CD4-positive, alpha-beta memory T cell (primary cell): ENCODE data around the gene FUT8. TPM values are rescaled to one million over a fixed set of nuclear protein-coding genes. Genes with fewer than 3 reads are reported as not detected.
"Not testable (repeated sequence)": the region's sequence is repeated elsewhere in the genome, so short reads cannot be mapped to it uniquely, and the experiment has no call there.

ENCODE experiments used
- CTCF ChIA-PET: fragments of 350-600 bp; sonication (Branson Sonifier 250); formaldehyde crosslinking; loops from one replicate; lab custom pipeline; 2021; ENCODE audit warnings: inconsistent platforms; ENCODE audit not compliant: partially characterized antibody; lab: Charles Lee
- POLR2A ChIA-PET: fragments of 350-600 bp; sonication (Branson Sonifier 250); formaldehyde crosslinking; loops from one replicate; lab custom pipeline; 2021; ENCODE audit not compliant: partially characterized antibody; lab: Charles Lee
- DNase-seq, 5 donors: peaks; one replicate each; pipeline versions ENCODE4 v3.0.0 to v3.0.0-alpha.2; 2020 to 2022; ENCODE audit warnings: mixed read lengths in 1 of 5
- H3K27ac ChIP-seq: one replicate; pipeline ENCODE4 v1.7.0; 2013; ENCODE audit warnings: low read depth, low read length
- H3K27me3 ChIP-seq: 2 replicates; pipeline ENCODE4 v1.7.0; 2013; ENCODE audit warnings: mild to moderate bottlenecking, low read length, moderate library complexity; ENCODE audit not compliant: insufficient read depth
- H3K36me3 ChIP-seq: 2 replicates; pipeline ENCODE4 v1.7.0; 2013; ENCODE audit warnings: mild to moderate bottlenecking, low read length, moderate library complexity; ENCODE audit not compliant: insufficient read depth
- H3K4me1 ChIP-seq: 2 replicates; pipeline ENCODE4 v1.7.0; 2013; ENCODE audit warnings: mild to moderate bottlenecking, low read length, moderate library complexity; ENCODE audit not compliant: insufficient read depth
- H3K4me3 ChIP-seq, 2 donors: one replicate each; pipeline ENCODE4 v1.7.0; 2013; ENCODE audit warnings: low read length in 2 of 2, mild to moderate bottlenecking in 1 of 2
- H3K9me3 ChIP-seq, 2 donors: one replicate each; pipeline ENCODE4 v1.7.0; 2013; ENCODE audit warnings: low read length in 2 of 2, control low read depth in 1 of 2; ENCODE audit not compliant: control insufficient read depth in 1 of 2
- H3K27ac Mint-ChIP-seq, 7 donors: one replicate each; pipeline ENCODE4 v1.8.0; 2020 to 2021; ENCODE audit warnings: mixed read lengths in 7 of 7, mild to moderate bottlenecking in 6 of 7, inconsistent platforms in 3 of 7, moderate library complexity in 3 of 7
- H3K27me3 Mint-ChIP-seq, 2 donors: one replicate each; pipeline ENCODE4 v1.8.0; 2020 to 2021; ENCODE audit warnings: mixed read lengths in 2 of 2
- H3K36me3 Mint-ChIP-seq, 2 donors: one replicate each; pipeline ENCODE4 v1.8.0; 2020 to 2021; ENCODE audit warnings: mixed read lengths in 2 of 2, inconsistent platforms in 1 of 2, mild to moderate bottlenecking in 1 of 2
- H3K4me1 Mint-ChIP-seq, 4 donors: one replicate each; pipeline ENCODE4 v1.8.0; 2020 to 2021; ENCODE audit warnings: mixed read lengths in 4 of 4, mild to moderate bottlenecking in 1 of 4
- H3K4me3 Mint-ChIP-seq, 8 donors: one replicate each; pipeline ENCODE4 v1.8.0; 2020 to 2021; ENCODE audit warnings: mixed read lengths in 8 of 8, mild to moderate bottlenecking in 7 of 8, moderate library complexity in 6 of 8, inconsistent platforms in 3 of 8
- H3K9me3 Mint-ChIP-seq, 8 donors: one replicate each; pipeline ENCODE4 v1.8.0; 2020 to 2021; ENCODE audit warnings: mixed read lengths in 8 of 8, mild to moderate bottlenecking in 5 of 8, inconsistent platforms in 3 of 8, moderate library complexity in 1 of 8
- intact Hi-C: fragments of 100-400 bp; cut with micrococcal nuclease; formaldehyde crosslinking; loops from one replicate; pipeline ENCODE4 v1.15.1; 2023
- polyA plus RNA-seq, 2 donors: library from polyadenylated mRNA; unstranded; fragments of 300-500 nt; fragmentation: Illumina TruSeq; gene quantifications; one replicate each; pipeline ENCODE4 v1.2.3, GENCODE V29; 2021
- total RNA-seq, 2 experiments: library from RNA; stranded (reverse); gene quantifications; one replicate each; pipeline ENCODE4 v1.2.3, GENCODE V29; 2021

The FUT8 gene
- total and polyA plus RNA-seq, 4 experiments from 2014 or later: 10.6 to 51.0 (median 32.2) TPM

GRCh38 chr14:65424531-65424930 is 12.0 kb downstream of the FUT8 start:
- Histone ChIP-seq H3K27ac (no peak overlapping the region), H3K9me3 (no peaks in the 10 kb centered on the region), H3K4me1 (peaks cover 12% of the 10 kb centered on the region), H3K4me3 (no peak overlapping the region), H3K36me3 (no peaks in the 10 kb centered on the region), H3K27me3 (no peaks in the 10 kb centered on the region)
- peak overlapping the region in 1 of 8 donors; percentile 26 for H3K4me3 Mint-ChIP-seq
- no peaks in the 10 kb centered on the region for H3K27me3 Mint-ChIP-seq
- peaks cover 37 to 67% (median 45%) of the 10 kb centered on the region in 4 donors for H3K4me1 Mint-ChIP-seq
- ChIA-PET POLR2A (no interaction called here), CTCF (interaction anchor here (0.9 kb wide), 1 partner anchor 9 kb away, joined by 3 read pairs; no protein-coding TSS in a partner anchor)
- peak overlapping the region in 1 of 7 donors; percentile 46 for H3K27ac Mint-ChIP-seq
- DNase-seq: no peak
- intact Hi-C loops: no loop called here
- H3K9me3 Mint-ChIP-seq: no peaks in the 10 kb centered on the region
- H3K36me3 Mint-ChIP-seq: peaks cover 10 to 27% of the 10 kb centered on the region in 2 donors

DNA sequence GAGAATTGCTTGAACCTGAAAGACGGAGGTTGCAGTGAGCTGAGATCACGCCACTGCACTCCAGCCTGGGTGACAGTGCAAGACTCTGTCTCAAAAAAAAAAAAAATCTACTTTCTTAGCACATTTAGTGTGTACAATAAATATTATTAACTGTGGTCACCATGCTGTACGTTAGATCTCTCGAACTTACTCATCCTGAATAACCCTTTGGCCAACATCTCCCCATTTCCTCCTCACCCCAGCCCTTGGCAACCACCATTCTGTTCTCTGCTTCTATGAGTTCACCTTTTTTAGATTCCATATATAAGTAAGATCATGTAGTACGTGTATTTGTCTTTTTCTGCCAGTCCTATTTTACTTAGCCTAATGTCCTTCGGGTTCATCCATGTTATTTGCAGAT is 13.4 kb downstream of the FUT8 start:
- Histone ChIP-seq H3K4me1 (peaks cover 9% of the 10 kb centered on the region), H3K9me3 (no peaks in the 10 kb centered on the region), H3K27me3 (no peaks in the 10 kb centered on the region), H3K27ac (no peak overlapping the region), H3K36me3 (no peaks in the 10 kb centered on the region), H3K4me3 (no peak overlapping the region)
- Mint-ChIP-seq H3K4me1 (peaks cover 36 to 73% (median 47%) of the 10 kb centered on the region in 4 donors), H3K27ac (peak overlapping the region in 3 of 7 donors; percentile 1 to 72 (median 68)), H3K9me3 (no peaks in the 10 kb centered on the region), H3K27me3 (no peaks in the 10 kb centered on the region), H3K4me3 (no peak overlapping the region), H3K36me3 (peaks cover 10 to 27% of the 10 kb centered on the region in 2 donors)
- ChIA-PET POLR2A (no interaction called here), CTCF (no interaction called here)
- DNase-seq: no peak
- intact Hi-C loops: no loop called here

GRCh38 chr14:65426902-65427301 is 14.4 kb downstream of the FUT8 start:
- H3K27me3 ChIP-seq, intact Hi-C loops, H3K36me3 ChIP-seq, H3K4me3 Mint-ChIP-seq, H3K4me3 ChIP-seq, DNase-seq, POLR2A ChIA-PET, H3K9me3 ChIP-seq, H3K4me1 ChIP-seq, CTCF ChIA-PET, H3K27me3 Mint-ChIP-seq, H3K27ac ChIP-seq, H3K9me3 Mint-ChIP-seq: not testable (repeated sequence)
- H3K36me3 Mint-ChIP-seq: peaks cover 8 to 20% of the 10 kb centered on the region in 2 donors
- peaks cover 31 to 72% (median 47%) of the 10 kb centered on the region in 4 donors for H3K4me1 Mint-ChIP-seq
- peak overlapping the region in 1 of 7 donors; percentile 12 for H3K27ac Mint-ChIP-seq

- no peaks in the 10 kb centered on the region for H3K9me3 ChIP-seq
- peak overlapping the region in 2 of 7 donors; percentile 42 to 45 for H3K27ac Mint-ChIP-seq
- H3K27me3 ChIP-seq: no peaks in the 10 kb centered on the region
- no peak overlapping the region for H3K4me3 ChIP-seq
- peaks cover 43 to 82% (median 58%) of the 10 kb centered on the region in 4 donors for H3K4me1 Mint-ChIP-seq
- intact Hi-C loops: no loop called here
- no peaks in the 10 kb centered on the region for H3K36me3 ChIP-seq
- DNase-seq: no peak
- H3K27me3 Mint-ChIP-seq: no peaks in the 10 kb centered on the region
- peaks cover 23% of the 10 kb centered on the region for H3K4me1 ChIP-seq
- no peak overlapping the region for H3K4me3 Mint-ChIP-seq
- ChIA-PET CTCF (interaction anchor here (0.9 to 2.1 kb wide), 2 partner anchors 396 to 532 kb away, joined by 3 to 7 read pairs; no protein-coding TSS in a partner anchor), POLR2A (no interaction called here)
- H3K36me3 Mint-ChIP-seq: peaks cover 9 to 18% of the 10 kb centered on the region in 2 donors
- H3K9me3 Mint-ChIP-seq: no peaks in the 10 kb centered on the region
- no peak overlapping the region for H3K27ac ChIP-seq
Observed at GRCh38 chr14:65428691-65429090, 16.2 kb downstream of the FUT8 start.

DNA sequence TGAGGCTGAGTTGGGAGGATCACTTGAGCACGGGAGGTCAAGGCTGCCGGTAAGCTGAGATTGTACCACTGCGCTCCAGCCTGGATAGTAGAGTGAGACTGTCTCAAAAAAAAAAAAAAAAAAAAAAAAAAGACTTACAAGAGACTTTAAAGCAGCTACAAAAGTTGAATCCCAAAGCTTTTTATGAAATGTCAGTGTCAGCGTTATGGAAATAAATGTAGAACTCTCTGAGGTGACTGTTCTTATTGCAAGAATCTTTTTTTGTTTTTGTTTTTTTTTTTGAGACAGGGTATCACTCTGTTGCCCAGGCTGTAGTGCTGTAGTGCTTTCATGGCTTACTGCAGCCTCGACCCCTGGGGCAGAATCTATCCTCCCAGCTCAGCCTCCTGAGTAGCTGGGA is 17.2 kb downstream of the FUT8 start:
- no peaks in the 10 kb centered on the region for H3K9me3 ChIP-seq
- H3K4me3 Mint-ChIP-seq: no peak overlapping the region
- H3K9me3 Mint-ChIP-seq: peaks cover 0 to 6% (median 0%) of the 10 kb centered on the region in 8 donors
- peaks cover 17 to 21% of the 10 kb centered on the region in 2 donors for H3K36me3 Mint-ChIP-seq
- ChIA-PET CTCF (interaction anchor here (1.0 to 2.1 kb wide), 2 partner anchors 15 to 395 kb away, joined by 5 to 7 read pairs; no protein-coding TSS in a partner anchor), POLR2A (interaction anchor here (0.6 kb wide), 1 partner anchor 435 kb away, joined by 3 read pairs; no protein-coding TSS in a partner anchor)
- no peaks in the 10 kb centered on the region for H3K36me3 ChIP-seq
- H3K27me3 Mint-ChIP-seq: no peaks in the 10 kb centered on the region
- H3K4me3 ChIP-seq: no peak overlapping the region
- H3K27ac ChIP-seq: no peak overlapping the region
- intact Hi-C loops: no loop called here
- no peak overlapping the region for H3K27ac Mint-ChIP-seq
- DNase-seq: no peak
- H3K4me1 Mint-ChIP-seq: peaks cover 42 to 80% (median 61%) of the 10 kb centered on the region in 4 donors
- H3K4me1 ChIP-seq: peaks cover 26% of the 10 kb centered on the region
- H3K27me3 ChIP-seq: no peaks in the 10 kb centered on the region

DNA sequence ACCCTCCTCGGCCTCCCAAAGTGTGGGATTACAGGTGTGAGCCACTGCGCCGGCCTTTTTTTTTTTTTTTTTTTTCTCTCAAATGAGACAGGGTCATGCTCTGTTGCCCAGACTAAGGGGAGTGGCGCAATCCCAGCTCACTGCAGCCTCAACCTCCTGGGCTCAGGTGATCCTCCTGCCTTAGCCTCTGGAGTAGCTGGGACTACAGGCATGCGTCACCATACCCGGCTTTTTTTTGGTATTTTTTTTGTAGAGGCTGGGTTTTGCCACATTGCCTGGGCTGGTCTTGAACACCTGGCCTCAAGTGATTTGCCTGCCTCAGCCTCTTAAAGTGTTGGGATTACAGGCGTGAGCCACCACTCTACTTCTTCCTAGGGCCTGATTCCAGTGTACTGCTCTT is 18.7 kb downstream of the FUT8 start:
- CTCF ChIA-PET: no interaction called here
- Histone ChIP-seq H3K4me3 (no peak overlapping the region), H3K27ac (no peak overlapping the region), H3K4me1 (peaks cover 26% of the 10 kb centered on the region), H3K27me3 (no peaks in the 10 kb centered on the region), H3K9me3 (no peaks in the 10 kb centered on the region), H3K36me3 (no peaks in the 10 kb centered on the region)
- H3K27ac Mint-ChIP-seq: peak overlapping the region in 2 of 7 donors; percentile 32 to 43
- POLR2A ChIA-PET: no interaction called here
- intact Hi-C loops: no loop called here
- H3K27me3 Mint-ChIP-seq: no peaks in the 10 kb centered on the region
- H3K36me3 Mint-ChIP-seq: peaks cover 19 to 32% of the 10 kb centered on the region in 2 donors
- H3K9me3 Mint-ChIP-seq: peaks cover 0 to 12% (median 0%) of the 10 kb centered on the region in 8 donors
- H3K4me3 Mint-ChIP-seq: peak overlapping the region in 1 of 8 donors; percentile 15
- no peak for DNase-seq
- H3K4me1 Mint-ChIP-seq: peaks cover 39 to 77% (median 55%) of the 10 kb centered on the region in 4 donors

- H3K9me3 ChIP-seq: no peaks in the 10 kb centered on the region
Observed at GRCh38 chr14:65431951-65432350, 19.4 kb downstream of the FUT8 start.

More at GRCh38 chr14:65431951-65432350, 19.4 kb downstream of the FUT8 start:
- Histone ChIP-seq H3K27me3 (no peaks in the 10 kb centered on the region), H3K36me3 (no peaks in the 10 kb centered on the region), H3K27ac (no peak overlapping the region), H3K4me1 (peaks cover 31% of the 10 kb centered on the region), H3K4me3 (no peak overlapping the region)
- H3K4me1 Mint-ChIP-seq: peaks cover 35 to 71% (median 50%) of the 10 kb centered on the region in 4 donors
- POLR2A ChIA-PET: interaction anchor here (0.6 kb wide), 1 partner anchor 19 kb away, joined by 3 read pairs; no protein-coding TSS in a partner anchor
- DNase-seq: no peak
- intact Hi-C loops: no loop called here
- peak overlapping the region in 1 of 7 donors; percentile 1 for H3K27ac Mint-ChIP-seq
- no peaks in the 10 kb centered on the region for H3K27me3 Mint-ChIP-seq
- H3K4me3 Mint-ChIP-seq: no peak overlapping the region
- peaks cover 0 to 12% (median 0%) of the 10 kb centered on the region in 8 donors for H3K9me3 Mint-ChIP-seq
- CTCF ChIA-PET: no interaction called here
- H3K36me3 Mint-ChIP-seq: peaks cover 19 to 26% of the 10 kb centered on the region in 2 donors
